ENCODE measurements around the gene CBR1. TPM values are rescaled to one million over a fixed set of nuclear protein-coding genes. Genes with fewer than 3 reads are reported as not detected.

CBR1 gene
- total and polyA plus RNA-seq, 8 donors = 9.0 to 30.7 (median 14.9) TPM

DNA sequence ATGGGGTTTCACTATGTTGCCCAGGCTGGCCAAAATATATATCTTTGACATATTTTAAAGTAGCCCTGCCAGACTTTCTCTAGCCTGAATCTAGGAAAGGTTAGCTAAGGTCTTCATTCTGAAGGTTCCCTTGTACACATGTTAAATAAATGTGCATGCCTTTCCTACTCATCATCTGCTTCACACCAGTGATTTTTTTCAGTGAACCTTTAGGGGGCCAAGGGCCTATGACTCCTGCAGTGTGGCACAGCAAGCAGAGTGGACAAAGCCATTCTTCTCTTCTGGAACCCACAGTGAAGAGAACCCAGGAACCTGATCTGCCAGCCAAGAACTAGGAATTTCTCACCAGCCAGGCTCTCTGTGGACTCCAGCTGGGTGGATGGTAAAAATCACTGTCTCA is 22.9 kb downstream of the CBR1 start:
- no peak for FAIRE-seq
- no peak for ATAC-seq
- no peak for TF ChIP-seq CTCF (IDR thresholded peaks at IDR 0.05)
- H3K36me3 ChIP-seq = no peaks in the 10 kb centered on the region
- no peak overlapping the region for H3K4me3 ChIP-seq
- H3K27ac ChIP-seq = no peak overlapping the region
- no peak for DNase-seq
- H3K4me1 ChIP-seq = no peaks in the 10 kb centered on the region
- no peaks in the 10 kb centered on the region for H3K9me3 ChIP-seq
- intact Hi-C loops (cut with DNase I) = no loop called here
- H3K27me3 ChIP-seq = no peaks in the 10 kb centered on the region

DNA sequence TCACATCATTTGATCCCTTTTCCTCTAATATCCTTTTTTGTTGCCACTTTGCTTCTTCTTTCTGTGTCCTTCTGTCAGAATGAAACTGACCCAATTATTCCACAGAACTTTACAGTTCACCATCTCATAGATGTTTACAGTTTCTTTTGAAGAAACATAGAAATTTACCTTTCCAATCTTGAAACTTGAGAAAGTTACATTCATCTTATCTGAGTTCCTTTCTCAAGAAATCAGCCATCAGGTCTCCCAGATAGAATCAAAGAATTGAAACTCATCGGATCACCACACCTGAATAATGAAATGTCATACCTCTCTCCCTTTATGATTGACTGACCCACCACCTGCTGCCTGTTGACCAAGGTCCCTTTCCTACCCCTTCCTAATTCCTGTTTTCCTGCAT is 23.7 kb downstream of the CBR1 start:
- DNase-seq (no peak), ATAC-seq (no peak), FAIRE-seq (no peak)
- H3K36me3 ChIP-seq = no peaks in the 10 kb centered on the region
- no peaks in the 10 kb centered on the region for H3K4me1 ChIP-seq
- no peaks in the 10 kb centered on the region for H3K27me3 ChIP-seq
- intact Hi-C loops (cut with DNase I) = no loop called here
- no peak for TF ChIP-seq CTCF (IDR thresholded peaks at IDR 0.05)
- H3K27ac ChIP-seq = no peak overlapping the region
- 76 to 79% methylated on average over 1 of the region's 1 CpG for WGBS, 2 donors
- no peak overlapping the region for H3K4me3 ChIP-seq
- H3K9me3 ChIP-seq = no peaks in the 10 kb centered on the region

- no peaks in the 10 kb centered on the region for H3K9me3 ChIP-seq
- DNase-seq = no peak
- TF ChIP-seq CTCF (IDR thresholded peaks at IDR 0.05) = no peak
- no peaks in the 10 kb centered on the region for H3K36me3 ChIP-seq
- no peaks in the 10 kb centered on the region for H3K27me3 ChIP-seq
- intact Hi-C loops (cut with DNase I) = no loop called here
- no peak for FAIRE-seq
- H3K4me1 ChIP-seq = no peaks in the 10 kb centered on the region
- no peak overlapping the region for H3K4me3 ChIP-seq
- ATAC-seq = no peak
- H3K27ac ChIP-seq = no peak overlapping the region
- WGBS, 2 donors = 63 to 71% methylated on average over 1 of the region's 1 CpG
Measured at GRCh38 chr21:36096398-36097290, 26.8 kb downstream of the CBR1 start.

- 79 to 82% methylated on average over 8 of the region's 8 CpGs for WGBS, 2 donors
- H3K27ac ChIP-seq = no peak overlapping the region
- H3K9me3 ChIP-seq = no peaks in the 10 kb centered on the region
- H3K4me3 ChIP-seq = no peak overlapping the region
- H3K27me3 ChIP-seq = no peaks in the 10 kb centered on the region
- H3K36me3 ChIP-seq = no peaks in the 10 kb centered on the region
- ATAC-seq (peak; percentile 52 to 72 (median 56)), DNase-seq (no peak), FAIRE-seq (no peak)
- no peak for TF ChIP-seq CTCF (IDR thresholded peaks at IDR 0.05)
- intact Hi-C loops (cut with DNase I) = no loop called here
- H3K4me1 ChIP-seq = no peaks in the 10 kb centered on the region
Measured at GRCh38 chr21:36097427-36098181, 27.8 kb downstream of the CBR1 start.

- Histone ChIP-seq H3K9me3 (no peaks in the 10 kb centered on the region), H3K27ac (no peak overlapping the region)
- no peak for FAIRE-seq
Measured at GRCh38 chr21:36098182-36098532, 28.3 kb downstream of the CBR1 start.

More at GRCh38 chr21:36098182-36098532, 28.3 kb downstream of the CBR1 start:
- no peak for ATAC-seq
- H3K27me3 ChIP-seq = no peaks in the 10 kb centered on the region
- TF ChIP-seq CTCF (IDR thresholded peaks at IDR 0.05) = no peak
- no peak overlapping the region for H3K4me3 ChIP-seq
- intact Hi-C loops (cut with DNase I) = no loop called here
- DNase-seq = no peak
- H3K4me1 ChIP-seq = no peaks in the 10 kb centered on the region
- WGBS, 2 donors = 53 to 54% methylated on average over 2 of the region's 2 CpGs
- H3K36me3 ChIP-seq = no peaks in the 10 kb centered on the region
